GM21390 (cell line): ENCODE results near the gene FZD4.
A peak's percentile ranks its signal among the peaks of the same experiment; 100 is the strongest.
"Not testable (repeated sequence)": the region's sequence is repeated elsewhere in the genome, so short reads cannot be mapped to it uniquely, and the experiment has no call there.

Source experiments
- ATAC-seq: cut with Tn5 transposase; IDR thresholded peaks from one replicate; pipeline ENCODE4 v1.9.1; 2021; ENCODE audit not compliant: unreplicated experiment

Gene FZD4

GRCh38 chr11:86938900-86939880 is 16.0 kb downstream of the FZD4 start:
- ATAC-seq, result peak; percentile 78

- ATAC-seq, result no peak
Observed at GRCh38 chr11:86938203-86938899, 16.8 kb downstream of the FZD4 start.

DNA sequence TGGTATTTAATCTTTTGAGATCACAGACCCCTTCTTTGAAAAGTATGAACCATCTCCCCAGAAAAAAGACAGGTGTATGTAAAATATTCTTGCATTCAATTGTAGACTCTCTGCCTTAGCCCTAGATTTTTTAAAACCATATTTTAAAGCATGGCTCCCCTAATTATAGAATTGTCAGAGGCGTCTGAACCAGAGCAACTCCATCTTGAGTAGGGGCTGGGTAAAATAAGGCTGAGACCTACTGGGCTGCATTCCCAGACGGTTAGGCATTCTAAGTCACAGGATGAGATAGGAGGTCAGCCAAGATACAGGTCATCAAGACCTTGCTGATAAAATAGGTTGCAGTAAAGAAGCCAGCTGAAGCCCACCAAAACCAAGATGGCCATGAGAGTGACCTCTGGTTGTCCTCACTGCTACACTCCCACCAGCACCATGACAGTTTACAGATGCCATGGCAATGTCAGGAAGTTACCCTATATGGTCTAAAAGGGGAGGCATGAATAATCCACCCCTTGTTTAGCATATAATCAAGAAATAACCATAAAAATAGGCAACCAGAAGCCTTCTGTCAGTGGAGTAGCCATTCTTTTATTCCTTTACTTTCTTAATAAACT is 17.9 kb downstream of the FZD4 start:
- ATAC-seq, result not testable (repeated sequence)

DNA sequence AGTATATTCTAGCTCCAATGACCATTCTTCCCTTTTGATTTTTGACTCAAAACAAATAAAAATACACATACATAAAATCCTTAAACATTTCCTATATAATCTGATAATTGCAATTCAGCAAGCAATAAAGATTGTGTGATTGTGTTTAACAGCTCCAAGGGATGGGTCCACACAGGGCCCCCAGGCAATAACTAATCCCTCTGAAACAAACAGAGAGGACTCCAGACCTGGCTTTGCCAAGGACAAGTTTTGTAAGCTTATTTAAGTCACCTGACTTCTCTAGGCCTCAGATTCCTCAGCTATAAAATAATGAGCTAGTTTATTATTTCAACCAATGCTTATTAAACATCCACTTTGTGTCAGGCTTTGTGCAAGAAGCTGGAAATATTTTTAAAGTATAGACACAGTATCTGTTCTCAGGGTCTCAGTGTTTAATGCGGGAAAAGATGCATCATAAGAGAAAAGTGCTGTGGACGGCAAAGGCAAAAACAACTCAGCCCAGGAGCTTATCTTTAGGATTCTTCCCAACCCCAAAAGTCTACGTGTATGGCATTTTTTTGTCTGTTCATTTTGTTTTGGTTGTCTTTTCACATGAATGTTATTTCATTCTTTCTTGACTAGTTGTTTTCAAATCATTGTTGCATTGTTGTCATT is 20.1 kb downstream of the FZD4 start:
- no peak for ATAC-seq

GRCh38 chr11:86934582-86934900 is 20.7 kb downstream of the FZD4 start:
- no peak for ATAC-seq

GRCh38 chr11:86933891-86934581 is 21.2 kb downstream of the FZD4 start:
- no peak for ATAC-seq

- no peak for ATAC-seq
Observed at GRCh38 chr11:86932924-86933875, 22.0 kb downstream of the FZD4 start.

- ATAC-seq, result no peak
Observed at GRCh38 chr11:86932259-86932585, 23.0 kb downstream of the FZD4 start.

DNA sequence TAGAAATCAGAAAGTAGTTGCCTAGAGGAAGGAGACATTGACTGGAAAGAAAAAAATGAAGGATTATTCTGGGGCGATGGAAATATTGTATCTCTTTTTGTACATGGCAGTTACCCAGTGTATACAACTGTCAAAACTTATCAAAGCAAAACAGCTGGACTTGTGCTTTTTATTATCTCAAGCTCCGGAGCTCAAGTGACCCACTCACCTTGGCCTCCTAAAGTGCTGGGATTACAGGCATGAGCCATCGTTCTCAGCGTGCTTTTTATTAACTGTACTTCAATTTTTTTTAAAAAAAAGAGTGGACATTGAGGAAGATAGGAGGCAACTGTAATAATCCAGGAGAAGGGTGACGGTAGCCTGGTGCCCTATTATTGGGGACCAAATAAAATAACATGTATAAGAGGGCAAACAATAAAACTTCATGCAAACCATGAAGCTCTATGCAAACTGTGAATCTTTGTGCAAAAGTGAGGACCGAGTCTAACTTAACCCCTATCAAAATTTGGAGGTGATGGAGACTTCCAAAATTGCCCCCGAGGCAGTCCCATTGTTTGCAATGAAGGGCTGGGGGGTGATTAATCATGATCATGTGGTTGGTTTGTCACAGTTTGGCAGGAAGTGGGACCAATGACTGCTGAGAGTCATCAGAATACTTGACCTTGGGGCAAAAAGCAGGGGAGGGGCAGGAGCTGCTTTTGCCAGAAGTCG is 23.5 kb downstream of the FZD4 start:
- no peak for ATAC-seq

- no peak for ATAC-seq
Observed at GRCh38 chr11:86930957-86931547, 24.1 kb downstream of the FZD4 start.

GRCh38 chr11:86926975-86927374 is 28.2 kb downstream of the FZD4 start:
- ATAC-seq, result no peak

- ATAC-seq, result no peak
Observed at GRCh38 chr11:86923999-86924766, 31.0 kb downstream of the FZD4 start.

GRCh38 chr11:86922225-86922624 is 33.0 kb downstream of the FZD4 start:
- no peak for ATAC-seq

GRCh38 chr11:86919557-86920210 is 35.5 kb downstream of the FZD4 start:
- ATAC-seq, result no peak

GRCh38 chr11:86918973-86919372 is 36.2 kb downstream of the FZD4 start:
- no peak for ATAC-seq

DNA sequence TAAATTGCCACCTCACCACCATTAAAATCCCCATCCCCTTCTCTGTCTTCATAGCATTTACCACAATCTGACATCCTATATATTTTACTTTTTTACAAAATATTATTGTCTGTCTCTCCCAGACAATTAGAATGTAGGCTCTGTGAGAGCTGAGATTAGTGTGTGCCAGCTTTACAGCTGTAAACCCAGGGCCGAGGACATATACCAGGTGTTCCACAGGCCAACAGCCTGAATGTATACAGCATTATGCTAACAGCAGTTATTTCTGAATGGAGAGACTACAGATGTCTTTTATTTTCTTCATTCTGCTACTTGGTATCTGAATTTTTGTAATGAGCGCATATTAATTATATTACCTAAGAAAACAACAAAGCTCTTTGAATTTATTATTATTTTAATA is 36.7 kb downstream of the FZD4 start:
- ATAC-seq, result no peak

- no peak for ATAC-seq
Observed at GRCh38 chr11:86917589-86917988, 37.6 kb downstream of the FZD4 start.
